Sigmoid colon (tissue), 7 donors: ENCODE results near the gene MT1A. TPM values are rescaled to one million over a fixed set of nuclear protein-coding genes. Genes with fewer than 3 reads are reported as not detected.
A peak's percentile ranks its signal among the peaks of the same experiment; 100 is the strongest.

Experiments used
- DNase-seq: peaks from one replicate; pipeline ENCODE4 v3.0.0-alpha.2; 2019
- H3K27ac ChIP-seq, 4 donors: fragments of 200-600 bp; sonication (generic); one replicate each; pipeline ENCODE4 v1.5.1; 2016 to 2019; ENCODE audit warnings: mild to moderate bottlenecking in 1 of 4
- H3K27me3 ChIP-seq, 3 donors: fragments of 200-600 bp; sonication (generic); one replicate each; pipeline ENCODE4 v1.5.1; 2019; ENCODE audit warnings: mild to moderate bottlenecking in 1 of 3
- H3K36me3 ChIP-seq, 4 donors: fragments of 200-600 bp; sonication (generic); one replicate each; pipeline ENCODE4 v1.5.1; 2016 to 2019
- H3K4me1 ChIP-seq, 4 donors: fragments of 200-600 bp; sonication (generic); one replicate each; pipeline ENCODE4 v1.5.1; 2017 to 2019
- H3K4me3 ChIP-seq, 4 donors: fragments of 200-600 bp; sonication (generic); one replicate each; pipeline ENCODE4 v1.5.1; 2017 to 2019; ENCODE audit warnings: mild to moderate bottlenecking in 2 of 4, moderate library complexity in 1 of 4
- H3K9me3 ChIP-seq, 4 donors: fragments of 200-600 bp in 3 of 4; sonication (generic) in 3 of 4; one replicate each; pipeline versions ENCODE4 v1.5.1 to v1.6.1; 2013 to 2019
- CTCF ChIP-seq, 4 experiments: fragments of 450-650 bp in 3 of 4; fragments of 200-600 bp in 1 of 4; IDR thresholded peaks; one replicate each; pipeline ENCODE4 v1.5.1; 2016 to 2019; ENCODE audit warnings: antibody characterized with exemption in 4 of 4, mild to moderate bottlenecking in 3 of 4, moderate library complexity in 2 of 4
- EP300 ChIP-seq, 4 donors: sonication (generic); formaldehyde crosslinking; IDR thresholded peaks; one replicate each; pipeline ENCODE4 v1.6.1; 2017; ENCODE audit warnings: antibody characterized with exemption in 4 of 4
- POLR2A ChIP-seq, 2 donors: fragments of 450-650 bp; IDR thresholded peaks; one replicate each; pipeline ENCODE4 v1.6.1; 2016; ENCODE audit warnings: antibody characterized with exemption in 2 of 2, mild to moderate bottlenecking in 2 of 2, moderate library complexity in 2 of 2
- POLR2AphosphoS5 ChIP-seq, 4 donors: sonication (generic); formaldehyde crosslinking; IDR thresholded peaks; one replicate each; pipeline ENCODE4 v1.6.1; 2017; ENCODE audit warnings: antibody characterized with exemption in 4 of 4
- WGBS, 2 donors: extraction: QIAGEN DNeasy Blood & Tissue Kit; methylation state at CpG; one replicate each; pipeline ENCODE4 v1.1.7; 2013; 5-methylcytosine and 5-hydroxymethylcytosine counted together
- intact Hi-C: fragments of 100-400 bp; cut with DNase I; formaldehyde crosslinking; loops from one replicate; pipeline ENCODE4 v1.15.1; 2023
- polyA plus RNA-seq, 3 donors: library from polyadenylated mRNA; stranded (reverse); fragments of 200-250 nt; gene quantifications; one replicate each; pipeline ENCODE4 v1.2.3, GENCODE V29; 2013
- total RNA-seq, 4 donors: library from RNA; depleted of rRNA; stranded (reverse); fragments of >200 nt; gene quantifications; one replicate each; pipeline ENCODE4 v1.1.0, GENCODE V29; 2016
- donor health status: healthy with polysubstance abuse.
- donor health status: Bipolar disorder and iron deficiency.
- donor health status: healthy.

Gene MT1A
- total and polyA plus RNA-seq, 7 donors, result 13.9 to 63.4 (median 30.3) TPM; not detected in 2

- Histone ChIP-seq H3K27me3 (no peaks in the 10 kb centered on the region), H3K4me1 (peaks cover 0 to 44% (median 44%) of the 10 kb centered on the region in 4 donors), H3K27ac (peak overlapping the region; percentile 86 to 93 (median 89)), H3K9me3 (no peaks in the 10 kb centered on the region), H3K36me3 (no peaks in the 10 kb centered on the region), H3K4me3 (peak overlapping the region; percentile 47 to 62 (median 54))
- TF ChIP-seq EP300 (IDR thresholded peaks at IDR 0.05) (peak in 1 of 4 donors; percentile 9), POLR2AphosphoS5 (IDR thresholded peaks at IDR 0.05) (peak in 3 of 4 donors; percentile 57 to 66 (median 66)), POLR2A (IDR thresholded peaks at IDR 0.05) (no peak), CTCF (IDR thresholded peaks at IDR 0.05) (no peak)
- intact Hi-C loops, result loop anchor here (5.0 to 10.0 kb wide), 3 partner anchors 33 to 325 kb away; partner anchors contain the start of genes AMFR and HERPUD1
- DNase-seq, result peak; percentile 89
- WGBS, 2 donors, result 1% methylated on average over 6 of the region's 6 CpGs
Observed at GRCh38 chr16:56609463-56609921, 29.0 kb upstream of the MT1A start.

- Histone ChIP-seq H3K4me1 (peaks cover 0 to 44% (median 44%) of the 10 kb centered on the region in 4 donors), H3K9me3 (no peaks in the 10 kb centered on the region), H3K4me3 (peak overlapping the region; percentile 47 to 62 (median 54)), H3K27ac (peak overlapping the region; percentile 86 to 93 (median 89)), H3K36me3 (no peaks in the 10 kb centered on the region), H3K27me3 (no peaks in the 10 kb centered on the region)
- no peak for TF ChIP-seq POLR2A (IDR thresholded peaks at IDR 0.05)
- no peak for TF ChIP-seq CTCF (IDR thresholded peaks at IDR 0.05)
- peak in 2 of 4 donors; percentile 48 to 79 for TF ChIP-seq EP300 (IDR thresholded peaks at IDR 0.05)
- TF ChIP-seq POLR2AphosphoS5 (IDR thresholded peaks at IDR 0.05), result peak; percentile 15 to 81 (median 60)
- peak; percentile 83 for DNase-seq
- intact Hi-C loops, result no loop called here
- whole genome bisulfite sequencing, 2 donors, result 8 to 23% methylated on average over 10 of the region's 10 CpGs
Observed at GRCh38 chr16:56610017-56610608, 28.4 kb upstream of the MT1A start.

- intact Hi-C loops, result no loop called here
- Histone ChIP-seq H3K27ac (peak overlapping the region; percentile 86 to 93 (median 89)), H3K27me3 (no peaks in the 10 kb centered on the region), H3K9me3 (no peaks in the 10 kb centered on the region), H3K4me3 (peak overlapping the region in 2 of 4 donors; percentile 59 to 62), H3K4me1 (peaks cover 0 to 44% (median 43%) of the 10 kb centered on the region in 4 donors), H3K36me3 (no peaks in the 10 kb centered on the region)
- DNase-seq, result no peak
- WGBS, 2 donors, result 35 to 44% methylated on average over 2 of the region's 2 CpGs
- TF ChIP-seq EP300 (IDR thresholded peaks at IDR 0.05) (no peak), CTCF (IDR thresholded peaks at IDR 0.05) (no peak), POLR2A (IDR thresholded peaks at IDR 0.05) (no peak), POLR2AphosphoS5 (IDR thresholded peaks at IDR 0.05) (no peak)
Observed at GRCh38 chr16:56610609-56611111, 27.8 kb upstream of the MT1A start.

GRCh38 chr16:56611281-56611833 lies 27.1 kb upstream of the MT1A start:
- no peaks in the 10 kb centered on the region for H3K9me3 ChIP-seq
- DNase-seq, result no peak
- peak overlapping the region; percentile 86 to 93 (median 89) for H3K27ac ChIP-seq
- H3K4me3 ChIP-seq, result no peak overlapping the region
- no peaks in the 10 kb centered on the region for H3K36me3 ChIP-seq
- TF ChIP-seq EP300 (IDR thresholded peaks at IDR 0.05), result peak in 1 of 4 donors; percentile 44
- no peak for TF ChIP-seq POLR2A (IDR thresholded peaks at IDR 0.05)
- peak in 3 of 4 donors; percentile 36 to 51 (median 48) for TF ChIP-seq POLR2AphosphoS5 (IDR thresholded peaks at IDR 0.05)
- H3K4me1 ChIP-seq, result peaks cover 0 to 41% (median 36%) of the 10 kb centered on the region in 4 donors
- H3K27me3 ChIP-seq, result no peaks in the 10 kb centered on the region
- 81 to 89% methylated on average over 2 of the region's 2 CpGs for WGBS, 2 donors
- intact Hi-C loops, result no loop called here

GRCh38 chr16:56613706-56614105 lies 24.8 kb upstream of the MT1A start:
- Histone ChIP-seq H3K27me3 (no peaks in the 10 kb centered on the region), H3K27ac (no peak overlapping the region), H3K9me3 (no peaks in the 10 kb centered on the region), H3K4me1 (peaks cover 0 to 34% (median 26%) of the 10 kb centered on the region in 4 donors), H3K36me3 (no peaks in the 10 kb centered on the region), H3K4me3 (no peak overlapping the region)
- TF ChIP-seq POLR2A (IDR thresholded peaks at IDR 0.05) (no peak), CTCF (IDR thresholded peaks at IDR 0.05) (no peak), POLR2AphosphoS5 (IDR thresholded peaks at IDR 0.05) (no peak)
- intact Hi-C loops, result no loop called here
- DNase-seq, result no peak
